Measurements from ENCODE around the gene ITGBL1. TPM values are rescaled to one million over a fixed set of nuclear protein-coding genes. Genes with fewer than 3 reads are reported as not detected.

ITGBL1 gene
- polyA plus RNA-seq, 1 experiment = 73.7 TPM

DNA sequence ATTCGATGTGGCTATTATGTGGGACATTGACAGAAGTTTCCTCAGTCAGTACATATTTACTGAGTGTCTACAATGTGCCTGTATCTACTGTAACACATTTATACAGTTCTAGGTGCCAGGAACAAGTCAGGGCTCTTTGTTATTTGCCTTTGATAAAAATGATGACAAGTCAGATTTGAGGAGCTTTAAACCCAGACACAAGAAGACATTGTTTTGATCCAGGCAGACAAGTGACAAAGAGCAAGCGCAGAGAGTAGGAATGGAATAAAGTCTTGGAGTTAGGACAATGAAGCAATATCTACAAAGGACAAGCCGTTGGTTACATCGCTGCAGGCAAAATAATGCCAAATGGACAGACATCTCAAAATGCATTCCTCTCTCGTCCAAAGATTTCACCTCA, 70.1 kb downstream of the ITGBL1 start:
- H3K4me3 ChIP-seq (ENCODE audit: low read depth, low read length) = no peak overlapping the region
- no peak for TF ChIP-seq CTCF (IDR thresholded peaks at IDR 0.05; ENCODE audit: insufficient read depth, low read depth, low read length)
- CTCF ChIA-PET = interaction anchor here (0.8 to 2.4 kb wide), 4 partner anchors 8 to 378 kb away, joined by 3 to 10 read pairs (median 5); no protein-coding TSS in a partner anchor
- POLR2A ChIA-PET = no interaction called here
- no peaks in the 10 kb centered on the region for H3K27me3 ChIP-seq (ENCODE audit: control insufficient read depth, insufficient read depth, low read length)
- no peak for DNase-seq (ENCODE audit: low read depth)
- H3K36me3 ChIP-seq (ENCODE audit: control insufficient read depth, insufficient read depth, low read length) = no peaks in the 10 kb centered on the region

DNA sequence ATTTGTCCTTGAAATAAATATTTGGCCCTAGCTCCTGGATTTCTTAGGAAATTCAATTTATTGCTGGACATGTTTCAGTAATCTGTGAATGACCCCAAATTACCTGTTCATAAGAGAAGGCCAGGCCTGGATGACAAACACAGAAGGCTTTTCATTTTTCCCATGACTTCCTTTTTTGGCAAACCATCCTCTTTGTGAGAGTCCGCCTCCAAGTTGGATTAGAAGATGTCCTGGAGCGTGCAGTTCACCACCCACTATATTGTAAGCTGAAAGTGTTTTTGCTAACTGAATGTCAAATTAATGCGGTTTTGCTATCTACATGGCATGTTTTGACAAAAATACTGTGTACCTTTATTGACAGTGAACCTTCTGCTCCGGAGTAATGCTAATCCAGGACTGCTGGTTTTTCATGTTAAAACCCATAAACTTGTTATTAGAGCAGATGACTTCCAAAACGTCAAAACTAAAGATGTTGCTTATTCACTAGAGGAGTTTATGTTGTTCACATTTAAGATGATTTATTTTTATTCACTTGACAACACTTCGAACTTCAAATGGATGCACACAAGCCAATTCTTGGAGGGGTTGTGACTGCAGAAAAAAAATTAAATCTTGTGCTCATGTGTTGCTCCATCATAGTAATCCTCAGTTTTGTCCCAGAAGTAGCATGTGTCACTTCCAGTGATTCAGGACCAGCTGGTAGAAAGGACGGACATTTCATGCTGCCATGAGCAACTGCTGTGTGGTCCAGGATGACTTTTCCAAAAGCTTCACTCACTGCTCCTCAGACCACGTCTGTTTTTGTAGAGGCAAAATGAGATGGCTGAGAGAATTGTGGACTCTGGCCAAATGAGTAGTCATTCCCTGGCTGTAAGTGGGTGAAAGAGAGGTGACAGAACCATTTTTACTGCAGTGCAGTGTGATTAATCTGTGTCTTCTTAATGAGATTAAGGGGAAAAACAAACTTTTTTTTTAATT, 71.0 kb downstream of the ITGBL1 start:
- POLR2A ChIA-PET = no interaction called here
- CTCF ChIA-PET = interaction anchor here (0.8 to 2.4 kb wide), 2 partner anchors 208 to 234 kb away, joined by 3 to 10 read pairs; no protein-coding TSS in a partner anchor

GRCh38 chr13:101527130-101527529, 74.7 kb downstream of the ITGBL1 start:
- Histone ChIP-seq H3K4me3 (ENCODE audit: low read depth, low read length) (no peak overlapping the region), H3K36me3 (ENCODE audit: control insufficient read depth, insufficient read depth, low read length) (no peaks in the 10 kb centered on the region), H3K27me3 (ENCODE audit: control insufficient read depth, insufficient read depth, low read length) (no peaks in the 10 kb centered on the region)
- no peak for TF ChIP-seq CTCF (IDR thresholded peaks at IDR 0.05; ENCODE audit: insufficient read depth, low read depth, low read length)
- no peak for DNase-seq (ENCODE audit: low read depth)
- POLR2A ChIA-PET = no interaction called here
- CTCF ChIA-PET = interaction anchor here (0.9 kb wide), 1 partner anchor 15 kb away, joined by 3 read pairs; no protein-coding TSS in a partner anchor

More for the DNA sequence above, 71.0 kb downstream of the ITGBL1 start:
- Histone ChIP-seq H3K36me3 (ENCODE audit: control insufficient read depth, insufficient read depth, low read length) (no peaks in the 10 kb centered on the region), H3K4me3 (ENCODE audit: low read depth, low read length) (no peak overlapping the region), H3K27me3 (ENCODE audit: control insufficient read depth, insufficient read depth, low read length) (no peaks in the 10 kb centered on the region)
- DNase-seq (ENCODE audit: low read depth) = peak; percentile 26
- no peak for TF ChIP-seq CTCF (IDR thresholded peaks at IDR 0.05; ENCODE audit: insufficient read depth, low read depth, low read length)

- Histone ChIP-seq H3K27me3 (ENCODE audit: control insufficient read depth, insufficient read depth, low read length) (no peaks in the 10 kb centered on the region), H3K36me3 (ENCODE audit: control insufficient read depth, insufficient read depth, low read length) (no peaks in the 10 kb centered on the region), H3K4me3 (ENCODE audit: low read depth, low read length) (no peak overlapping the region)
- ChIA-PET CTCF (no interaction called here), POLR2A (no interaction called here)
- DNase-seq (ENCODE audit: low read depth) = peak; percentile 52
- no peak for TF ChIP-seq CTCF (IDR thresholded peaks at IDR 0.05; ENCODE audit: insufficient read depth, low read depth, low read length)
Measured at GRCh38 chr13:101529422-101529821, 76.9 kb downstream of the ITGBL1 start.

GRCh38 chr13:101530293-101530692, 77.8 kb downstream of the ITGBL1 start:
- TF ChIP-seq CTCF (IDR thresholded peaks at IDR 0.05; ENCODE audit: insufficient read depth, low read depth, low read length) = no peak
- no peaks in the 10 kb centered on the region for H3K27me3 ChIP-seq (ENCODE audit: control insufficient read depth, insufficient read depth, low read length)
- no peak for DNase-seq (ENCODE audit: low read depth)
- H3K4me3 ChIP-seq (ENCODE audit: low read depth, low read length) = no peak overlapping the region
- H3K36me3 ChIP-seq (ENCODE audit: control insufficient read depth, insufficient read depth, low read length) = no peaks in the 10 kb centered on the region
- ChIA-PET POLR2A (no interaction called here), CTCF (interaction anchor here (0.9 kb wide), 1 partner anchor 8 kb away, joined by 5 read pairs; no protein-coding TSS in a partner anchor)
